Measurements from ENCODE around the gene NTM.
"Not testable (repeated sequence)": the region's sequence is repeated elsewhere in the genome, so short reads cannot be mapped to it uniquely, and the experiment has no call there.

DNA sequence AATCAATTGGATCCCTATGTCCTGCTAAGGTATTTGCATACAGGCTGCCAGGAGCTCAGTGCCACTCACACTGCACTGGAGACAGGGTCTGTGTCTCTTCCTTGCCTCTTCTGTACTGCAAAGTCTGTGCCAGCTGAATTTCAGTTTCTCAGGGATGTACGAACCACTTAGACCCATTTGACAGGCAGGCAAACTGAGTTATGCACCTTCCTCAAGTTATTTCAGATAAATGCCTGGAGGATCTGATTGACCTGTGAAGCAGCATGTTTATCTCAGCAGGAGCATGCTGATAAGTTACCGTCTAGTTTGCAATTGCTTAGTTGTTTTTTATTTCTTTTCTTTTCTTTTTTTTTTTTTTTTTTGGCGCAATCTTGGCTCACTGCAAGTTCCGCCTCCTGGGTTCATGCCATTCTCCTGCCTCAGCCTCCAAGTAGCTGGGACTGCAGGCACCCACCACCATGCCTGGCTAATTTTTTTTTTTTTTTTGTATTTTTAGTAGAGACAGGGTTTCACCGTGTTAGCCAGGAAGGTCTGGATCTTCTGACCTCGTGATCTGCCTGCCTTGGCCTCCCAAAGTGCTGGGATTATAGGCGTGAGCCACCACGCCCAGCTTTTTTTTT is 54.0 kb downstream of the NTM start:
- TF ChIP-seq, protein P1, sequence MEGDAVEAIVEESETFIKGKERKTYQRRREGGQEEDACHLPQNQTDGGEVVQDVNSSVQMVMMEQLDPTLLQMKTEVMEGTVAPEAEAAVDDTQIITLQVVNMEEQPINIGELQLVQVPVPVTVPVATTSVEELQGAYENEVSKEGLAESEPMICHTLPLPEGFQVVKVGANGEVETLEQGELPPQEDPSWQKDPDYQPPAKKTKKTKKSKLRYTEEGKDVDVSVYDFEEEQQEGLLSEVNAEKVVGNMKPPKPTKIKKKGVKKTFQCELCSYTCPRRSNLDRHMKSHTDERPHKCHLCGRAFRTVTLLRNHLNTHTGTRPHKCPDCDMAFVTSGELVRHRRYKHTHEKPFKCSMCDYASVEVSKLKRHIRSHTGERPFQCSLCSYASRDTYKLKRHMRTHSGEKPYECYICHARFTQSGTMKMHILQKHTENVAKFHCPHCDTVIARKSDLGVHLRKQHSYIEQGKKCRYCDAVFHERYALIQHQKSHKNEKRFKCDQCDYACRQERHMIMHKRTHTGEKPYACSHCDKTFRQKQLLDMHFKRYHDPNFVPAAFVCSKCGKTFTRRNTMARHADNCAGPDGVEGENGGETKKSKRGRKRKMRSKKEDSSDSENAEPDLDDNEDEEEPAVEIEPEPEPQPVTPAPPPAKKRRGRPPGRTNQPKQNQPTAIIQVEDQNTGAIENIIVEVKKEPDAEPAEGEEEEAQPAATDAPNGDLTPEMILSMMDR (IDR thresholded peaks at IDR 0.05), result not testable (repeated sequence)
- TF ChIP-seq POLR2AphosphoS5 (IDR thresholded peaks at IDR 0.05), result not testable (repeated sequence)

Measured in transverse colon (tissue), 4 donors.